ENCODE data around the gene GABARAP.

The GABARAP gene

DNA sequence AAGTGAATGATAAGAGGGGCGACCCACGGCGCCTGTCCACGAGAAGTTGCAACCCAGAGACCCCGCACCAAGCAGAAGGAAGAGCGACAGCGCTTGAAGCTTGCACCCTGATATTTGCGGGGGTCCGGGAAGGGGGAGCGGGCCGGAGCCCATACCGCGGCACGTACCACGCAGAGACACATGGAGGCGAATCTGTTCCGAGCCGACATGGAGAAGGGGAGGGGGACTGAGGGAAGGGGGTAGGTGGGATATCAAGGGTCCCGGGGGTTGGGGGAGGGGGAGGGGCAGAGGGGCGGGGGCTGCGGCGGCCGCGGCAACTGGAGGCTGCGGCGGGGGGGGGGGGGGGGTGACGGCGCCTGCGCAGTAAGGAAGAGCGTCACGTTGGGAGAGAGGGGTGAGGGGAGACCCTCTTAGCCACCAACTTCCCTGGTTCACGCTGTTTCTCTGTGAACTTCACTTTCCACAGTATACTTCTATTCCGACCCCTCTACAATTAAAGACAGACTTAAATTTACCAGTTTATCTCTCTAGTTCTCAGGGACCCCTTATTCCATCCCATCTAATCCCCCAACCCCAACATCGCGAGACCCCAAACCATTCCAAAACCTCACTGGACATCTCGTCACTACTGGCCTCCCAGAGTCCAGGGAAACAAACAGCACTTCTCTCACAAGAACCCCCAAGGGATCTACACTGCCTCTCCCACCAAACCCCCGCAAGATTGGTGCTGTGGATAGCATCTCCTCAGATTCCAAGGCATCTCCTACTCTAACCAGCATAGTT is 30.6 kb downstream of the GABARAP start:
- TF ChIP-seq, protein P1, sequence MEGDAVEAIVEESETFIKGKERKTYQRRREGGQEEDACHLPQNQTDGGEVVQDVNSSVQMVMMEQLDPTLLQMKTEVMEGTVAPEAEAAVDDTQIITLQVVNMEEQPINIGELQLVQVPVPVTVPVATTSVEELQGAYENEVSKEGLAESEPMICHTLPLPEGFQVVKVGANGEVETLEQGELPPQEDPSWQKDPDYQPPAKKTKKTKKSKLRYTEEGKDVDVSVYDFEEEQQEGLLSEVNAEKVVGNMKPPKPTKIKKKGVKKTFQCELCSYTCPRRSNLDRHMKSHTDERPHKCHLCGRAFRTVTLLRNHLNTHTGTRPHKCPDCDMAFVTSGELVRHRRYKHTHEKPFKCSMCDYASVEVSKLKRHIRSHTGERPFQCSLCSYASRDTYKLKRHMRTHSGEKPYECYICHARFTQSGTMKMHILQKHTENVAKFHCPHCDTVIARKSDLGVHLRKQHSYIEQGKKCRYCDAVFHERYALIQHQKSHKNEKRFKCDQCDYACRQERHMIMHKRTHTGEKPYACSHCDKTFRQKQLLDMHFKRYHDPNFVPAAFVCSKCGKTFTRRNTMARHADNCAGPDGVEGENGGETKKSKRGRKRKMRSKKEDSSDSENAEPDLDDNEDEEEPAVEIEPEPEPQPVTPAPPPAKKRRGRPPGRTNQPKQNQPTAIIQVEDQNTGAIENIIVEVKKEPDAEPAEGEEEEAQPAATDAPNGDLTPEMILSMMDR (IDR thresholded peaks at IDR 0.05; ENCODE audit: low read depth, low read length, missing control alignments), result no peak

DNA sequence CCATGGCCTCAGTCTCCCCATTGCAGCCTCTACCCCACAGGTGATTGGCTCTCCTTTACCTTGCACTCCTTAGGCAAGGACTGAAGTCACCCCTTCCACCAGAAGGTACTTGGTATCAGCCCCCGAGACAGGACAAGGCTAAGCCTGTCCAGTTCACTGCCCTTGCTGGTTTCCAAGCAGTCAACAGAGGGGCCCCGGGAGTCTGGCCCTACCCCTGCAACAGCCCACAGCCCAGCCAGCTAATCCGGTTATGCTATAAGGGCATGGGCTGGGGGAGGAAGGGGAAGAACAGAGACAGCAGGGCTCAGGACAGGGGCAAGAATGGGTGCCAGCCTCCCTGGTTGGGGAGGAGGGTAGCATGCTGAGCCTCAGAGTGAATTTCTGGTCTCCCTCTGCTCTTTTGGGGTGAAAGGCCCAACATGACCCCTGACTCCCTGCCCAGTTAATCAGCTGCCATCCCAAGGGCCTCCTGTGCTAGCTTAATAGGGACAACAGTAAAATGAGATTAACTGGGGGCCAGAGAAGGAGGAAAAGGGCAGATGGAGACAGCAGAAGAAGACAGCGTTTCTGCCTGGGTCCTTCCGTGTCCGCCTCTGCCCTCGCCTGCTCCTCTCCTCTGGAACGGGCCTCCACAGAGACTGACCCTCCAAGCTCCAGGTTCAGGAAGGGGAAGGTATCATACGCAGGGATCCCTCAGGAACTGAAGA is 33.3 kb downstream of the GABARAP start:
- no peaks in the 10 kb centered on the region for H3K36me3 ChIP-seq (replicated peaks)
- in situ Hi-C loops (cut with HindIII; ENCODE audit: low pct_ligation_motif_present, low sequenced_read_pairs), result no loop called here
- no peak overlapping the region for H3K4me3 ChIP-seq (ENCODE audit: low read depth, low read length)
- H3K27ac ChIP-seq, result no peak overlapping the region
- TF ChIP-seq, protein P1 (IDR thresholded peaks at IDR 0.05; ENCODE audit: low read depth, low read length, missing control alignments), result no peak
- no peak for DNase-seq
- no peaks in the 10 kb centered on the region for H3K27me3 ChIP-seq (replicated peaks)

More for the DNA sequence above, 30.6 kb downstream of the GABARAP start:
- DNase-seq, result no peak
- H3K27me3 ChIP-seq (replicated peaks), result no peaks in the 10 kb centered on the region
- in situ Hi-C loops (cut with HindIII; ENCODE audit: low pct_ligation_motif_present, low sequenced_read_pairs), result no loop called here
- no peak overlapping the region for H3K27ac ChIP-seq
- no peaks in the 10 kb centered on the region for H3K36me3 ChIP-seq (replicated peaks)
- H3K4me3 ChIP-seq (ENCODE audit: low read depth, low read length), result peak overlapping the region; percentile 38

DNA sequence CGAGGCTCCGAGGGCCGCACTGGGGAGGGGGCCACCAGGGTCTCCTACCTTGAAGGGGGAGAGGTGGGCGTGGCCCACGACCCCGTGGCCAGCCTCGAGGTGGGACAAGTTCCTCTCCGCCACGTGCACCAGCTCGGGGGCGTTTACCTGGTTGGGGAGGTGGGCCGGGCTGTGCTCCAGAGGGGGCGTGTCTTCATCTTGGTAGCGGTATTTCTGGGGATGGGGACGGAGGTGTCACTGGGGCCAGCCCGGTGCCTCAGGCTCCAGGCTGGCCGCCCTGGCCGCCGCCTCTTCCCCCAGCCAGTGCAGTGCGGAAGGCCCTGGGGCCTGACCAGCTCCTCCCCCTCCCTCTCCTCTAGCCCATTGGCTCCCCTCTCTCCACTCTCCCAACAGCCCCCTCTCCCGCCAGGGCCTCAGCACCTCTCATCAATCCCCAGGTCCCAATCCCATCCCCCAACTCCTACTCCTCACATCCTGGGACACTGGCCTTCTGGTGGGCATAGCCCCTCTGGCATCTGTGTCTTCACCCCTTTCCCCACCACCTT is 34.1 kb downstream of the GABARAP start:
- Histone ChIP-seq H3K4me3 (ENCODE audit: low read depth, low read length) (no peak overlapping the region), H3K36me3 (replicated peaks) (peaks cover 6% of the 10 kb centered on the region), H3K27me3 (replicated peaks) (no peaks in the 10 kb centered on the region), H3K27ac (no peak overlapping the region)
- no peak for DNase-seq
- in situ Hi-C loops (cut with HindIII; ENCODE audit: low pct_ligation_motif_present, low sequenced_read_pairs), result no loop called here
- TF ChIP-seq, protein P1 (IDR thresholded peaks at IDR 0.05; ENCODE audit: low read depth, low read length, missing control alignments), result no peak

DNA sequence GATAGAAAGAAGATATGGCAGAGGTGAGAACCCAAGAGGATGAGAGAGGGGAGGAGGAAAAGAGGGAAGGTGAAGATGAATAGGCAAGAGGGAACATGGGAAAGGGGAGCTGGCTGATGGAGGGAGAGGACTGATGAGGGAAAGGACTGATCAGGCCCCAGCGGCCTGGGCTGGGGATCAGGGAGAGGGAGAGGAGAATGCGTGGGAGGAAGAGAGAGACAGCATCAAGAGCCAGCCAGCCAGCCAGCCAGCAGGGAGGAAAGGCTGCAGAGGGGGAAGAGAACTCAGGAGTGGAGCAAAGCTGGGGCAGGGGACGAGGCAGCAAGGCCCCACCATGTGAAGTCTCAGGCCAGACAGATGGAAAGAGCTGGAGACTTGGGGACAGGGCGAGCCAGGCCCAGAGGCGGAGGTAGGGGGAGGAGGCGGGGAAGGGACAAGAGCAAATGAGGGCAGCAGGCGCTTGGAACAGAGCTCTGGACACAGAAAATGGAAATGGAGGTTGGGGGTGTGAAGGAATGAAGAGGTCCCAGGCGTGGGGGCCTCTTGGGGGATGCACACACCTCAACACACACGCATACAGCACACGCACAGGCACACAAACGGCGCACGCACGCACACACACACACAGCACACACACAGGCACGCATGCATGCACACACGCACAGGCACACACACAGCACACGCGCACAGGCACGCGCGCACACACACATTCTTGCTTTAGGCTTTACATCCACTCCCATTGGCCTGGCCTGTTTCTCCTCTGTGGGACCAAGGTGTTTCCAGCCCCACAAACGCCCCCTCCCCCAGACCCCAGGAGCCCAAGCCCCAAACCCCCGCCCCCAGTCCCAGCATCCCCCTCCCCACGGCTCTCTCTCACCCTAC is 34.9 kb downstream of the GABARAP start:
- Histone ChIP-seq H3K4me3 (ENCODE audit: low read depth, low read length) (no peak overlapping the region), H3K27ac (no peak overlapping the region), H3K36me3 (replicated peaks) (peaks cover 14% of the 10 kb centered on the region), H3K27me3 (replicated peaks) (no peaks in the 10 kb centered on the region)
- no peak for DNase-seq
- in situ Hi-C loops (cut with HindIII; ENCODE audit: low pct_ligation_motif_present, low sequenced_read_pairs), result no loop called here
- TF ChIP-seq, protein P1 (IDR thresholded peaks at IDR 0.05; ENCODE audit: low read depth, low read length, missing control alignments), result no peak

DNA sequence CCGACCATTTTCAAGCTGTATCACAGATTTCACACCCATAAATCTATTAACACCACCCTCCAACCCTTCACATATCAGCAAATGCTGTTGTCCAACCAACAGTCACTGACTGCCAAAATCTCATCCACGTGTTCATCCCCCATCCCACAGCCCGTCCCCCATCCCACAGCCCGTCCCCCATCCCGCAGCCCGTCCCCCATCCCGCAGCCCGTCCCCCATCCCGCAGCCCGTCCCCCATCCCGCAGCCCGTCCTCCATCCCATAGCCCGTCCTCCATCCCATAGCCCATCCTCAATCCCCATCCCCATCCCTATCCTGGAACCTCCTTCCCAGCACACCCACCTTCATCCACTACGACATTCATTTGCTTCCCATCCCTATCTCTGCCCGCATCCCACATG is 36.7 kb downstream of the GABARAP start:
- Histone ChIP-seq H3K27ac (peak overlapping the region; percentile 22), H3K4me3 (ENCODE audit: low read depth, low read length) (peak overlapping the region; percentile 64), H3K27me3 (replicated peaks) (no peaks in the 10 kb centered on the region), H3K36me3 (replicated peaks) (peaks cover 26% of the 10 kb centered on the region)
- TF ChIP-seq, protein P1 (IDR thresholded peaks at IDR 0.05; ENCODE audit: low read depth, low read length, missing control alignments), result no peak
- no peak for DNase-seq
- in situ Hi-C loops (cut with HindIII; ENCODE audit: low pct_ligation_motif_present, low sequenced_read_pairs), result no loop called here

Measured in brain microvascular endothelial cell (primary cell).